Measurements from ENCODE around the gene IFNA13. TPM values are rescaled to one million over a fixed set of nuclear protein-coding genes. Genes with fewer than 3 reads are reported as not detected.

The IFNA13 gene
- total and polyA plus RNA-seq, 9 of the 15 experiments (the other 6 are each of a cell fraction or from before 2014, with no cell fraction given), result not detected

GRCh38 chr9:21322911-21323461, 44.9 kb downstream of the IFNA13 start (continued):
- TF ChIP-seq RREB1 (CRISPR knock-in tag; IDR thresholded peaks at IDR 0.05) (no peak), ZNF197 (CRISPR knock-in tag; IDR thresholded peaks at IDR 0.05; ENCODE audit: low read depth) (no peak), XRCC4 (IDR thresholded peaks at IDR 0.05; ENCODE audit: extremely low read depth, insufficient read depth, insufficient read length) (no peak), SRSF3 (IDR thresholded peaks at IDR 0.05; ENCODE audit: insufficient read depth, low read length) (no peak), KLF6 (CRISPR knock-in tag; IDR thresholded peaks at IDR 0.05; ENCODE audit: borderline replicate concordance) (no peak), ZNF354B (CRISPR knock-in tag; IDR thresholded peaks at IDR 0.05) (no peak), ZEB2 (IDR thresholded peaks at IDR 0.05) (no peak), HES1 (IDR thresholded peaks at IDR 0.05; ENCODE audit: low read depth) (no peak), RCOR1 (IDR thresholded peaks at IDR 0.05; ENCODE audit: borderline replicate concordance in 1 of 2, low read depth in 2 of 2, low read length in 2 of 2) (no peak), ZNF695 (CRISPR knock-in tag; IDR thresholded peaks at IDR 0.05) (no peak), HDAC3 (IDR thresholded peaks at IDR 0.05; ENCODE audit: borderline replicate concordance, partially characterized antibody) (no peak), CSDE1 (IDR thresholded peaks at IDR 0.05) (no peak)

Measured in K562 (cell line).